ENCODE measurements around the gene ZNF329. TPM values are rescaled to one million over a fixed set of nuclear protein-coding genes. Genes with fewer than 3 reads are reported as not detected.

ZNF329 gene
- total and polyA plus RNA-seq, 2 donors from 2014 or later, result 8.4 to 12.5 TPM

DNA sequence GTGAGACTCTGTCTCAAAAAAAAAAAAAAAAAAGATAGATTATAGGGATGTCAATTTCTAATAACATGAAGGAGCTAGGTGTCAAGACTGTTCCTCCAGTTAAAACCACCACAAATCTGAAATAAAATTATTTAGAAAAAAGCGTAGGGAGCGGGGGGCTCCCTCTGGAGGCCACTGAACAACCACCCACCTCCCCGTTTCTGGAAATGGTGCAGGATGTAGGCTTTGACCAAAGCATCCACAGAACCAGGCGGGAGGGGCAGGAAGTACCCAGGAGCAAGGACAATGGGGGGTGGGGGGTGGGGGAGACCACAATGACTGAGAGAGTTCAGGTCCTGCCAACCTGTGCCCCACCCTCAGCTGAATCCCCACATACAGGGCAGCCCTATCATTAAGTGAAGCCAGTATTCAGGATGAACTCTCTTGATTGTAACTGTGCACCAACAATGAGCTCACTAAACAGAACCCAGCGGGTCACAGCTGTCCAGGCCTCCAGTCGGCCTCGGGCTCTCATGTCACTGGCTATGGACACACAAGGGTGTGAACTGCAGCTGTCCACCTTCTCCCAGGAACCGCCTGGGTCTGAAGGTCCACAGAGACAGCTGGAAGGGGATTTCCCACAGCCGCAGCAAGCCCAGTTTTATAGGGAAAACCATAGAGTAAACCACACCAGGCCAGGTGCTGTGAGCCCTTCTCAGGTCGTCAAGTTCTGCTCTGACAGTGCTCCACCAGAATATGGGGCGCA, 59.2 kb downstream of the ZNF329 start:
- no peaks in the 10 kb centered on the region for H3K27me3 ChIP-seq (ENCODE audit: control insufficient read depth, insufficient read depth, low read length)
- H3K4me1 ChIP-seq (ENCODE audit: control insufficient read depth in 2 of 3, insufficient read depth in 2 of 3, low read depth in 1 of 3, low read length in 3 of 3), result no peaks in the 10 kb centered on the region
- H3K9ac ChIP-seq (ENCODE audit: low read length in 3 of 3), result no peak overlapping the region
- DNase-seq (no peak), FAIRE-seq (no peak)
- intact Hi-C loops (cut with DNase I), result no loop called here
- no peak overlapping the region for H3K4me3 ChIP-seq (ENCODE audit: low read length in 3 of 3)
- H3K36me3 ChIP-seq (ENCODE audit: control insufficient read depth in 2 of 3, insufficient read depth in 3 of 3, low read length in 3 of 3), result peaks cover 0 to 7% (median 0%) of the 10 kb centered on the region in 3 donors
- peaks cover 0 to 1% (median 0%) of the 10 kb centered on the region in 3 donors for H3K9me3 ChIP-seq (ENCODE audit: control insufficient read depth in 2 of 3, insufficient read depth in 1 of 3, low read length in 3 of 3)
- TF ChIP-seq, protein P1, sequence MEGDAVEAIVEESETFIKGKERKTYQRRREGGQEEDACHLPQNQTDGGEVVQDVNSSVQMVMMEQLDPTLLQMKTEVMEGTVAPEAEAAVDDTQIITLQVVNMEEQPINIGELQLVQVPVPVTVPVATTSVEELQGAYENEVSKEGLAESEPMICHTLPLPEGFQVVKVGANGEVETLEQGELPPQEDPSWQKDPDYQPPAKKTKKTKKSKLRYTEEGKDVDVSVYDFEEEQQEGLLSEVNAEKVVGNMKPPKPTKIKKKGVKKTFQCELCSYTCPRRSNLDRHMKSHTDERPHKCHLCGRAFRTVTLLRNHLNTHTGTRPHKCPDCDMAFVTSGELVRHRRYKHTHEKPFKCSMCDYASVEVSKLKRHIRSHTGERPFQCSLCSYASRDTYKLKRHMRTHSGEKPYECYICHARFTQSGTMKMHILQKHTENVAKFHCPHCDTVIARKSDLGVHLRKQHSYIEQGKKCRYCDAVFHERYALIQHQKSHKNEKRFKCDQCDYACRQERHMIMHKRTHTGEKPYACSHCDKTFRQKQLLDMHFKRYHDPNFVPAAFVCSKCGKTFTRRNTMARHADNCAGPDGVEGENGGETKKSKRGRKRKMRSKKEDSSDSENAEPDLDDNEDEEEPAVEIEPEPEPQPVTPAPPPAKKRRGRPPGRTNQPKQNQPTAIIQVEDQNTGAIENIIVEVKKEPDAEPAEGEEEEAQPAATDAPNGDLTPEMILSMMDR (IDR thresholded peaks at IDR 0.05; ENCODE audit: borderline replicate concordance, extremely low read depth, insufficient read depth), result no peak
- no peak overlapping the region for H3K27ac ChIP-seq (ENCODE audit: low read depth in 2 of 2, low read length in 2 of 2)

DNA sequence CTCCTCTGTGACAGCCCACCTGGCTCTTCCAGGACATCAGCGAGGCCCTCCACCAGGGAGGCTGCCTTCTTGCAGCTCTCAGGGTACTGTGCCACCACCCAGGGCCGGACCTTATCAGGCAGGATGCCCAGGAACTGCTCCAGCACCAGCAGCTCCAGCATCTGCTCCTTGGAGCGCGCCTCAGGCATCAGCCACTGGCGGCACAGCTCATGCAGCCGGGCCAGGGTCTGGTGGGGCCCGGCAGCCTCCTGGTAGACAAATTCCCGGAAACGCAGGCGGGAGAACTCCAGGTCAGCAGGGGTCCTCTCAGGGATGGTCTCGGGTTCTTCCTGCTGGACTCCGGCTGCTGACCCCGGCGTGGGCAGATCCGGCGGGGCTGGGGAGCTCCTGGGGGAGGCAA, 60.7 kb downstream of the ZNF329 start:
- H3K27me3 ChIP-seq (ENCODE audit: control insufficient read depth, insufficient read depth, low read length), result no peaks in the 10 kb centered on the region
- no peak overlapping the region for H3K27ac ChIP-seq (ENCODE audit: low read depth in 2 of 2, low read length in 2 of 2)
- intact Hi-C loops (cut with DNase I), result no loop called here
- no peak overlapping the region for H3K4me3 ChIP-seq (ENCODE audit: low read length in 3 of 3)
- H3K9ac ChIP-seq (ENCODE audit: low read length in 3 of 3), result no peak overlapping the region
- TF ChIP-seq, protein P1 (IDR thresholded peaks at IDR 0.05; ENCODE audit: borderline replicate concordance, extremely low read depth, insufficient read depth), result no peak
- H3K9me3 ChIP-seq (ENCODE audit: control insufficient read depth in 2 of 3, insufficient read depth in 1 of 3, low read length in 3 of 3), result no peaks in the 10 kb centered on the region
- FAIRE-seq (no peak), DNase-seq (no peak)
- no peaks in the 10 kb centered on the region for H3K4me1 ChIP-seq (ENCODE audit: control insufficient read depth in 2 of 3, insufficient read depth in 2 of 3, low read depth in 1 of 3, low read length in 3 of 3)
- H3K36me3 ChIP-seq (ENCODE audit: control insufficient read depth in 2 of 3, insufficient read depth in 3 of 3, low read length in 3 of 3), result peaks cover 0 to 17% (median 0%) of the 10 kb centered on the region in 3 donors

DNA sequence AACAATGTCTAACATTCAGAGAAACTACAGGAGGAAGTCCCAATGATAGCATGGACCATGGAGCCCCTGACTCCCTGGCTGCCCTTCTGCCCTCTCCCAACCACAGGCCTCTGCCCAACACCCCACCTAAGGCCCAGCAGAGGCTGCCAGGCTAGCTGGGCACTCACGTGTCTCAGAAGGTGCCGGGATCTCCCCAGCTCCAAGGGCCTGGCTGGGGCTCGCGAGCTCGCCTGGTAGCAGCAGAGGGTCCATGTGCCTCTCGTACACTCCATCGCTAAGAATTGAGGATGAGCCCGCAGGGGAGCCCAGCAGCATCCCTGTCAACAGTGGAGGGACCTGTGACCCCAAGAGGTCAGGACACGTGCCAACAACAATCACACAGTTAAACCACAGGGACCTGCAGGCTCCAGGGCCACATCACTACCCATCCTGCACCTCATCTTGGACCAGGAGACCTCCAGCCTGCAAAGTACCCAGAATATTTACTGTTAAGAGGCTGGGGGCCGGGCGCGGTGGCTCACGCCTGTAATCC, 62.0 kb downstream of the ZNF329 start:
- Histone ChIP-seq H3K4me3 (ENCODE audit: low read length in 3 of 3) (no peak overlapping the region), H3K27ac (ENCODE audit: low read depth in 2 of 2, low read length in 2 of 2) (no peak overlapping the region), H3K9ac (ENCODE audit: low read length in 3 of 3) (no peak overlapping the region), H3K36me3 (ENCODE audit: control insufficient read depth in 2 of 3, insufficient read depth in 3 of 3, low read length in 3 of 3) (peaks cover 2 to 26% (median 2%) of the 10 kb centered on the region in 3 donors), H3K9me3 (ENCODE audit: control insufficient read depth in 2 of 3, insufficient read depth in 1 of 3, low read length in 3 of 3) (peaks cover 2 to 7% (median 3%) of the 10 kb centered on the region in 3 donors), H3K27me3 (ENCODE audit: control insufficient read depth, insufficient read depth, low read length) (no peaks in the 10 kb centered on the region), H3K4me1 (ENCODE audit: control insufficient read depth in 2 of 3, insufficient read depth in 2 of 3, low read depth in 1 of 3, low read length in 3 of 3) (no peaks in the 10 kb centered on the region)
- TF ChIP-seq, protein P1 (IDR thresholded peaks at IDR 0.05; ENCODE audit: borderline replicate concordance, extremely low read depth, insufficient read depth), result no peak
- intact Hi-C loops (cut with DNase I), result no loop called here
- FAIRE-seq (no peak), DNase-seq (no peak)

All from kidney (tissue), 14 donors.